GM18909 (cell line): ENCODE results near the gene POTEC.
"Not testable (repeated sequence)": the region's sequence is repeated elsewhere in the genome, so short reads cannot be mapped to it uniquely, and the experiment has no call there.

ENCODE experiments used
- ATAC-seq: cut with Tn5 transposase; IDR thresholded peaks from one replicate; pipeline ENCODE4 v1.9.1; 2021; ENCODE audit warnings: mild to moderate bottlenecking; ENCODE audit not compliant: unreplicated experiment, poor library complexity

POTEC gene

DNA sequence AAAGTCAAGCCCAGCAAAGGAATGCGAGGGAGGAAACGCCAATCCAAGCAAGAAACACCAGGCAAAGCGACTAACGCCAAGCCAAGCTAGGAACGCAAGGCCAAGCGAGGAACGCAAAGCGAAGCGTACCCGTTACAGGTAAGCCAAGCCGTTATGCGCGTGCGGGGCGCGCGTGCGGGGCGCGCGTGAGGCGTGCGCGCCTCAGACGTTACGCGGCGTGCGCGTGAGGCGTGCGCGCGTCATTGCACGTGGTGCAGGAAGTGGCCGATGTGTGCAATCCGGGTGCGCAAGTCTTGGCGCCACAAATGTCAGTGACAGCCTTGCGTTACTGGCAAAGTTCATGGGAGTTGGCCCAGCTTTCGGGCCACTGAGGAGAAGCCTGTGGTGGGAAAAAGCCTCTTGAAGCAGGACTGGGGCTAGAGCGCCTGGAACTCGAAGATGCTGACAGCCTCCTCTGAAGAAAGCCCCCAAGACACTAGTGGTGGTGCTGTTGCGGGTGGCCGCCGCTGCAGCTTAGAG lies at the start of gene POTEC:
Gene POTEC (minus strand): TSS at position 155 of the 519 bp plus-strand sequence. CDS start 454 bp downstream, outside the sequence.
- ATAC-seq = not testable (repeated sequence)

DNA sequence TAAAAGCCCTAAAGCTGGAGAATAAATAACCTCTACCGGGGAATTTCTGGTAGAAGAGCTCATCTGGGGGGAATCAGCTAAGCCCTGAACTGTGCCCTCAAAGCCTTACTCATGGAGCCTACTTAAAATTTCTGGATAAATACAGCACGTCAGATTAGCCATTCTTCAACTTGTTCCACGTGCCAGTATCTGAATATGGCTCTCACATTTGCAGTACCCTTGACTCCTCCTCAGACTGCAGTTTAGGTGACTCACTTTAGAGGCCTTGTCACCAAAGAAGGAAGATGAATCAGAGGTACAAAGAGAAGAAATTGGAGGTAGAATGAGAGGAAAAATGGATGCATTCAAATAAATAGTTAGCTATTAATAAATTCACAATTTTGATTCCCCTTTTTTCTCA lies 34.6 kb upstream of the POTEC start:
- ATAC-seq = no peak

DNA sequence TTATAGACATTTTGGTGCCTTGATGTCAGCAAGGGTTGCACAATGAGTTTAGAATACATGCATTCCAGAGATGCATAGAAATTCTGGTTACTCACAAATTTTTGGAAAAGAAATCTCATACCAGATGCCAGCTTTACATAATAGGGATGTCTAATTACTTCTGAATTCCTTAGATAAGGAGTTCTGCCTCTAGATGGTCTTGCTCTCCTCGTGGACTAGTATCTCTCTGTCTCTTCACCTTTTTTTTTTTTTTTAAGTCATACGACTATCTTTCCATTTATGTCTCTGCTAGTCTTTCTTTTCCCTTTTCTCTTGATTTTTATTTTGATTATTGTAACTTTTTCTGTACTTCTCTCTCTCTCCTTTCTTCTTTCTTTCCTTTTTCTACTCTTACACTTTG lies 16.1 kb upstream of the POTEC start:
- ATAC-seq = not testable (repeated sequence)

DNA sequence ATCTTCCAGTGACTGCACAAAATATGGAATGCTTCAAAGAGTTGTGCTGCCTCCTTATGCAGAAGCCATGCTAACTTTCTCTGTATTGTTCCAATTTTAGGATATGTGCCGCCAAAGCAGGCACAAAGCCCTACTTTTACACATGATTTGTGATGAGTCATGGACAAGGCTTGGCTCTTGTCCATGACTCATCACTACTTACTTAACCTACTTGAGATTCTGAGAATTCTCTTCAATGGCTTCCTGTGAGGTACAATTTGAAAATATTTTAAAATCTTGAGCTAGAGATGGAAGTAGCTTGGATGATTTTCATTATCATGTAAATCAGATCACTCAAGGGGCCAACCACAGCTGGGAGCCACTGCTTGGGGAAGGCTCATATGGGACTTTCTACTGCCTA lies 11.7 kb downstream of the POTEC start:
- ATAC-seq = not testable (repeated sequence)

GRCh38 chr18:14510707-14511106 lies 32.7 kb downstream of the POTEC start:
- not testable (repeated sequence) for ATAC-seq

DNA sequence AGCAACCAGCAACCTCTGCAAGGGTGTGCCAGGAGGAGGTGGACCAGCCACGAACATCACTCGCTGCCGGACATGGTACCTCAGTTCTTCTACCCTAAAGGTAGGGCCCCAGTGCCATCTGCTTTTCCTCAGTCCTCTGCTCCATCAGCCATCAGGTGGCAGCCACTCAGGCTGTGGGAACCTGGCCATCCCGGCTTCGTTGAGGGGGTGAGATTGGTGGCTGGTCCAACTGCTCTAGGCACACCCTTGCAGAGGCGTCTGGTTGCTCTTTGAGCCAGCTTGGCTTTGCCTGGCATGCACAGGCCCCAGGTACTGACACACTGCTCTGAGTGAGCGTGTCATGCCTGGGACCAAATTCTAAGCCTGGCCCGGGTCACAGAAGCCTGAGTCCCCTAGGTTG lies 39.7 kb downstream of the POTEC start:
- ATAC-seq = not testable (repeated sequence)

GRCh38 chr18:14501894-14502293 lies 41.5 kb downstream of the POTEC start:
- not testable (repeated sequence) for ATAC-seq

DNA sequence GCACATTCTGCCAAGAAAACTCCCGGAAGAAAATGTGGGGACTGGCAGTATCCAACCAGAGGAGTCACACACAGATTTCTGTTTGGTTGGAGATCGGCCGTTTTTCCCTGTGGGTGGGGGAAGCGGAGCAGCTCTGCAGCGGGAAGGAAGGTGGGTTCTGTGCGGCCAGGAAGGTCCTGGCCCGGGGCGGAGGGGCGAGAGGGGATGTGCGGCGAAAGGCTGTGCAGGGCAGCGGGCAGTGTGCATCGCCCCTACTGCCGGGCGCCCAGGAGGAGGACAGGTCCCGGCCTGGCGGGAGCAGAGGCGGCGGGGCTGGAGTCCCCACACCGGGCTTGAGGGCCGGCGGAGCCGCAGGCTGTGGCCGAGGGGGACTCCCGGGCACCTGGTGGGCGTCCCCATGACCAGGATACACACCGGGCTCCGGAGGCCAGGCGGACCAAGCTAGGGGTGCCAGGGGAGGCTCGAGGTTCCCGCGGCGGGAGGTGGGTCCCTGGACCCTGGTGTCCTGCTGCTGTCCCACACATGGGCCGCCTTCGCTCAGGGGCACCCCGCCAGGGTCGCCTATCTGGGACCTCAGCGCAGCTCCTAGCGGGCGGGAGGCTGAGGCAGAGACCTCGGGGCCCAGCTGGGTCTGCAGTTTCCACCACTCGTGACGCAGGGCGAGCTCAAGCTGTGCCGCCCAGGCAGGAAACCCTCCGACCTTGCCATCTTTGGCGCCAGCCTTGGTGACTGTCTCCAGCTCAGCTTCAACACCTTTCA lies 54.0 kb downstream of the POTEC start:
- not testable (repeated sequence) for ATAC-seq

DNA sequence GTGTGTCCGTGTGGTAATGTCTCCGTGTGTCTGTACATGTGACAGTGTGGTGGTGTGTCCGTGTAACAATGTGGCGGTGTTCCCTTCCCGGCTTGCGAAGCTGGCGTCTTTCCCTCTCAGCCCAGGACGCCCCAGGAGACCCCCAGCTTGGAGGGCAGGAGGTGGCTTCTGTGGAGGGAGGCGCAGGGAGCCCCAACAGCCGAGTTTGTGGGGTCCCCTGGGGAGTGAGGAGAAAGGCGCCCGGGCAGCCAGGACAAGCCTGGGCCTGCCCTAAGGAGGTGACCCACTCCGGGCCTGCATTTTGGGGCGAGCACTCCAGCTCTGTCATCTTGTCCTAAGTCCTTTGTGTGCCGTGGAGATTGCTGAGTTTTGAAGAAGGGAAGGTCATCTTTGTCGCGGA lies 54.6 kb downstream of the POTEC start:
- not testable (repeated sequence) for ATAC-seq

- ATAC-seq = not testable (repeated sequence)
These were observed 56.3 kb downstream of the POTEC start for GRCh38 chr18:14486926-14487580.

DNA sequence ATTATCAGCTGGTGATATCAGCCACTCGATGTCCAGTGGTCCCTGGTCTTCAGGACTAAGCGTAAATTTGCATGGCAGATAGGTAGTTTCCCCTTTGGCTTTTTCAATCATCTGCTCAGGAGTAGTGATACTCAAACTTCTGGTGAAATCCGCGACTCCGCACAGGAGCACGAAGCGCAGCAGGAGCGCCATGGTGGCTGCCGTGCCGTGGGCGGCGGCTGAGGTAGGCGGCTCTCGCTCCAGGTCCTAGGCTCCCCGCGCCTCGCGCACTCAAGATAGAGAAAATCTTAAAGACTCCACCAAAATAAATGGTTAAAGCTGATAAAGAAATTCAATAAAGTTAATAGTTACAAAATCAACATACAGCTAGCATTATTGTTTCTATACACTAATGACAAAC lies 64.3 kb downstream of the POTEC start:
- not testable (repeated sequence) for ATAC-seq

GRCh38 chr18:14475520-14475919 lies 67.9 kb downstream of the POTEC start:
- ATAC-seq = not testable (repeated sequence)

DNA sequence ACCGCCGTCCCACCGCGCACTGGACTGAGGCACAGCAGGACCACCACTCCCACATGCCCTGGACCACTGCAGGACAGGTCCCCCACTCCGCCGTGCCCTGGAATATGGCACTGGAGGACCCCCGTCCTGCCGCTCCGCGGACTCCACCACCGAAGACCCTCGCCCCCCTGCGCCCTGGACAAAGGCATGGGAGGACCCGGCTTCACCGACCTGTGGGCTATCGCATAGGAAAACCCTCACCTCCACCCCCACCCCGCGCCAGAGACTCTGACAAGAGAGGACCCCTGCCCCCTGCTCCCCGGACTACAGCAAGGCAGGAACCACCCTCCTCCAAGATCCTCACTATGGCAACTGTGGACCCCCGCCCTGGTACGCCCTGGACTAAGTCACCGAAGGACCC lies 68.6 kb downstream of the POTEC start:
- not testable (repeated sequence) for ATAC-seq

- not testable (repeated sequence) for ATAC-seq
These were observed 69.2 kb downstream of the POTEC start for GRCh38 chr18:14474007-14474720.

- ATAC-seq = not testable (repeated sequence)
These were observed 70.0 kb downstream of the POTEC start for GRCh38 chr18:14473250-14474006.

DNA sequence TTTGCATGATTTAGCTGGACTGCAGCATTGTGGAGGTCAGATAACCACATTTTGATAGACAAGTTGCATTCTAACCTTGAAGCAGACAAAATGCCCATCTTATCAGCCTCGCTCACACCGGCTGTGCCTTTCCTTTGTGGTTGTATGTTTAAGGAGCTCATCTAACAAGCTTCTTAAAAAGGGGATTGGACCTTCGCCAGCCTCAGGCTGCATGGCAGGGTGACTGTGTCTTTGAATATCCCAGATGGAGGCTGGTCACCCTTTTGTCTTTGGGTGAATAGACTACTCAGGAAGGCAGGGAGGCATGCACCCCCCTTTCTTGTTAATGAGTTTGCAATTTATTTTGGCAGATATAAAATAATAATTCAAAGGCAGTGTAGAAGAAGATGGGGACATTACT lies 72.1 kb downstream of the POTEC start:
- not testable (repeated sequence) for ATAC-seq

GRCh38 chr18:14470446-14470845 lies 73.0 kb downstream of the POTEC start:
- not testable (repeated sequence) for ATAC-seq

- not testable (repeated sequence) for ATAC-seq
These were observed 73.4 kb downstream of the POTEC start for GRCh38 chr18:14470046-14470445.

GRCh38 chr18:14465989-14466388 lies 77.4 kb downstream of the POTEC start:
- not testable (repeated sequence) for ATAC-seq
